GM12878 (cell line): ENCODE measurements around the gene ANO1. TPM values are rescaled to one million over a fixed set of nuclear protein-coding genes. Genes with fewer than 3 reads are reported as not detected.

ENCODE experiments used
- ATAC-seq: fragments of 200-7000 bp; cut with Tn5 transposase; 3 replicates; pipeline ENCODE4 v1.9.1; 2020; ENCODE audit warnings: mild to moderate bottlenecking, moderate library complexity
- BruUV-seq: library from RNA; stranded (reverse); fragments of 400-500 nt; replicated peaks from 2 replicates; lab custom pipeline; 2021; lab: Mats Ljungman, UMichigan
- CTCF ChIA-PET: fragments of 300-600 bp; sonication (Branson Sonifier 250); formaldehyde crosslinking; extraction: SDS; loops from one replicate; lab custom pipeline; 2021; ENCODE audit warnings: inconsistent platforms; lab: Yijun Ruan, JAX
- POLR2A ChIA-PET: fragments of 350-600 bp; formaldehyde crosslinking; extraction: SDS; loops from one replicate; lab custom pipeline; 2021; ENCODE audit warnings: inconsistent platforms; lab: Charles Lee
- RAD21 ChIA-PET: fragments of 300-600 bp; sonication (Branson Sonifier 250); formaldehyde crosslinking; loops from one replicate; lab custom pipeline; 2023; ENCODE audit warnings: antibody characterized with exemption; ENCODE audit not compliant: unreplicated experiment; lab: Charles Lee
- SMC1A ChIA-PET: fragments of 300-600 bp; sonication (Branson Sonifier 250); formaldehyde crosslinking; loops from one replicate; lab custom pipeline; 2023; ENCODE audit not compliant: unreplicated experiment, uncharacterized antibody; lab: Charles Lee
- DNase-seq: peaks from one replicate; pipeline ENCODE4 v3.0.0-alpha.2; 2011; ENCODE audit warnings: low read depth, low spot score
- FAIRE-seq: peaks from 3 replicates; lab custom pipeline; 2011; peaks lifted over from hg19 to GRCh38; lab: Jason Lieb, UNC
- H2AFZ ChIP-seq: 2 replicates; pipeline ENCODE4 v1.6.0; 2011; ENCODE audit warnings: low read depth, low read length, control low read depth; ENCODE audit not compliant: control insufficient read depth
- H3K27ac ChIP-seq: 2 replicates; pipeline ENCODE4 v1.5.1; 2011; ENCODE audit warnings: control low read depth; ENCODE audit not compliant: control insufficient read depth, insufficient read depth
- H3K27me3 ChIP-seq, 2 experiments: replicated peaks in 1 of 2; 2 replicates each; pipeline versions ENCODE4 v1.6.0 to v1.6.1; 2011; ENCODE audit warnings: low read length in 1 of 2; ENCODE audit not compliant: control insufficient read depth in 2 of 2, insufficient read depth in 2 of 2
- H3K36me3 ChIP-seq, 2 experiments: 2 replicates each; pipeline ENCODE4 v1.5.1; 2011; ENCODE audit warnings: low read length in 1 of 2; ENCODE audit not compliant: control insufficient read depth in 2 of 2, insufficient read depth in 2 of 2
- H3K4me1 ChIP-seq: 2 replicates; pipeline ENCODE4 v1.6.1; 2011; ENCODE audit warnings: mild to moderate bottlenecking, low read length, moderate library complexity, mixed read lengths; ENCODE audit not compliant: control insufficient read depth, insufficient read depth
- H3K4me2 ChIP-seq: 2 replicates; pipeline ENCODE4 v1.6.0; 2011; ENCODE audit warnings: control low read depth; ENCODE audit not compliant: control insufficient read depth, insufficient read depth
- H3K4me3 ChIP-seq: fragments of 200-600 bp; sonication (generic); 2 replicates; pipeline ENCODE4 v1.5.1; 2016
- H3K79me2 ChIP-seq: 2 replicates; pipeline ENCODE4 v1.6.0; 2011; ENCODE audit warnings: low read length; ENCODE audit not compliant: control insufficient read depth, insufficient read depth
- H3K9ac ChIP-seq: 2 replicates; pipeline ENCODE4 v1.8.0; 2011; ENCODE audit warnings: low read length, control low read depth, mixed read lengths; ENCODE audit not compliant: control insufficient read depth, insufficient read depth
- H3K9me3 ChIP-seq: replicated peaks from 3 replicates; pipeline ENCODE4 v1.5.1; 2011; ENCODE audit warnings: mild to moderate bottlenecking, low read length; ENCODE audit not compliant: control insufficient read depth, insufficient read depth
- H4K20me1 ChIP-seq: 2 replicates; pipeline ENCODE4 v1.6.0; 2011; ENCODE audit not compliant: control insufficient read depth, insufficient read depth
- BCLAF1 ChIP-seq: fragments of 450-650 bp; IDR thresholded peaks from 2 replicates; pipeline ENCODE4 v1.6.1; 2017; ENCODE audit warnings: antibody characterized with exemption, mild to moderate bottlenecking, moderate library complexity
- BMI1 ChIP-seq: fragments of 450-650 bp; IDR thresholded peaks from 2 replicates; pipeline ENCODE4 v1.6.1; 2016; ENCODE audit warnings: mild to moderate bottlenecking, moderate library complexity, borderline replicate concordance
- RELA ChIP-seq: fragments of 450-650 bp; IDR thresholded peaks from 2 replicates; pipeline ENCODE4 v1.8.0; 2014; ENCODE audit warnings: borderline replicate concordance; ENCODE audit not compliant: partially characterized antibody
- SREBF1 ChIP-seq: IDR thresholded peaks from 2 replicates; pipeline ENCODE4 v1.6.1; 2012; ENCODE audit warnings: mild to moderate bottlenecking, low read length
- WGBS: methylation state at CpG from one replicate; pipeline ENCODE4 v1.1.6; 2016; ENCODE audit warnings: low lambda C conversion rate; ENCODE audit not compliant: insufficient replicate concordance, insufficient coverage; ENCODE audit errors: missing lambda C conversion rate; 5-methylcytosine and 5-hydroxymethylcytosine counted together
- in situ Hi-C: fragments of 300-500 bp; cut with MboI; formaldehyde crosslinking; loops from 9 replicates; pipeline ENCODE4 v1.14.3; 2018; ENCODE audit warnings: mixed read lengths
- intact Hi-C: fragments of 100-400 bp; cut with micrococcal nuclease; formaldehyde crosslinking; loops from one replicate; pipeline ENCODE4 v1.14.2; 2022; ENCODE audit not compliant: unreplicated experiment
- polyA plus RNA-seq, 11 experiments: library from polyadenylated mRNA; depleted of rRNA in 4 of 11; unstranded in 6 of 11; stranded (reverse) in 5 of 11; fragments of >200 nt; fragmentation: Nextera tagmentation in 4 of 11; fragmentation: Illumina TruSeq in 1 of 11; extraction: Ambion mirVana in 4 of 11; extraction: Trizol in 1 of 11; gene quantifications; 1 replicate in 1 of 11; 2 replicates in 10 of 11; pipeline versions ENCODE4 v1.2.1 to v1.2.3, GENCODE V29; 2011 to 2016; ENCODE audit warnings: inconsistent platforms in 2 of 11, missing spikeins in 2 of 11, low read depth in 1 of 11
- total RNA-seq, 4 experiments: library from RNA; depleted of rRNA in 3 of 4; stranded (reverse); fragments of >200 nt in 3 of 4; fragmentation: Illumina TruSeq in 1 of 4; extraction: Trizol in 1 of 4; gene quantifications; 2 replicates each; pipeline versions ENCODE4 v1.2.1 to v1.2.3, GENCODE V29; 2013 to 2021
- TF ChIP-seq, protein P1 (sequence below): fragments of 450-650 bp; IDR thresholded peaks from 2 replicates; pipeline ENCODE4 v1.6.1; 2018; ENCODE audit warnings: borderline replicate concordance, mild to moderate bottlenecking; ENCODE audit not compliant: partially characterized antibody
- TF ChIP-seq, protein P2 (sequence below): IDR thresholded peaks from 2 replicates; pipeline ENCODE4 v1.6.1; 2011; ENCODE audit warnings: mild to moderate bottlenecking, low read depth, low read length, moderate library complexity; ENCODE audit not compliant: insufficient replicate concordance

The ANO1 gene
- total and polyA plus RNA-seq, 10 of the 15 experiments (the other 5 are each of a cell fraction or from before 2014, with no cell fraction given) = 0.01 to 0.38 (median 0.06) TPM; not detected in 7

- no peaks in the 10 kb centered on the region for H3K4me1 ChIP-seq
- ChIA-PET POLR2A (no interaction called here), SMC1A (no interaction called here), CTCF (no interaction called here), RAD21 (no interaction called here)
- 1% methylated on average over 6 of the region's 6 CpGs for WGBS
- H3K36me3 ChIP-seq = no peaks in the 10 kb centered on the region
- FAIRE-seq = no peak
- no peaks in the 10 kb centered on the region for H3K9me3 ChIP-seq
- no peak for DNase-seq
- BruUV-seq = no TSS peak
- H2AFZ ChIP-seq = no peak overlapping the region
- H3K4me2 ChIP-seq = no peak overlapping the region
- H3K4me3 ChIP-seq = no peak overlapping the region
- in situ Hi-C loops = no loop called here
- H3K79me2 ChIP-seq = no peaks in the 10 kb centered on the region
- ATAC-seq = no peak
- no peaks in the 10 kb centered on the region; the same call in 1 of the 2 replicates for H4K20me1 ChIP-seq
- intact Hi-C loops = no loop called here
- no peak overlapping the region for H3K27ac ChIP-seq
- H3K27me3 ChIP-seq = peaks cover 0 to 10% of the 10 kb centered on the region in 2 experiments; a peak in 3 of 4 replicates
- TF ChIP-seq, protein P1, sequence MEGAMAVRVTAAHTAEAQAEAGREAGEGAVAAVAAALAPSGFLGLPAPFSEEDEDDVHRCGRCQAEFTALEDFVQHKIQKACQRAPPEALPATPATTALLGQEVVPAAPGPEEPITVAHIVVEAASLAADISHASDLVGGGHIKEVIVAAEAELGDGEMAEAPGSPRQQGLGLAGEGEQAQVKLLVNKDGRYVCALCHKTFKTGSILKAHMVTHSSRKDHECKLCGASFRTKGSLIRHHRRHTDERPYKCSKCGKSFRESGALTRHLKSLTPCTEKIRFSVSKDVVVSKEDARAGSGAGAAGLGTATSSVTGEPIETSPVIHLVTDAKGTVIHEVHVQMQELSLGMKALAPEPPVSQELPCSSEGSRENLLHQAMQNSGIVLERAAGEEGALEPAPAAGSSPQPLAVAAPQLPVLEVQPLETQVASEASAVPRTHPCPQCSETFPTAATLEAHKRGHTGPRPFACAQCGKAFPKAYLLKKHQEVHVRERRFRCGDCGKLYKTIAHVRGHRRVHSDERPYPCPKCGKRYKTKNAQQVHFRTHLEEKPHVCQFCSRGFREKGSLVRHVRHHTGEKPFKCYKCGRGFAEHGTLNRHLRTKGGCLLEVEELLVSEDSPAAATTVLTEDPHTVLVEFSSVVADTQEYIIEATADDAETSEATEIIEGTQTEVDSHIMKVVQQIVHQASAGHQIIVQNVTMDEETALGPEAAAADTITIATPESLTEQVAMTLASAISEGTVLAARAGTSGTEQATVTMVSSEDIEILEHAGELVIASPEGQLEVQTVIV = no peak
- TF ChIP-seq BCLAF1 = no peak
- TF ChIP-seq SREBF1 = no peak
- no peak for TF ChIP-seq BMI1
- TF ChIP-seq, protein P2, sequence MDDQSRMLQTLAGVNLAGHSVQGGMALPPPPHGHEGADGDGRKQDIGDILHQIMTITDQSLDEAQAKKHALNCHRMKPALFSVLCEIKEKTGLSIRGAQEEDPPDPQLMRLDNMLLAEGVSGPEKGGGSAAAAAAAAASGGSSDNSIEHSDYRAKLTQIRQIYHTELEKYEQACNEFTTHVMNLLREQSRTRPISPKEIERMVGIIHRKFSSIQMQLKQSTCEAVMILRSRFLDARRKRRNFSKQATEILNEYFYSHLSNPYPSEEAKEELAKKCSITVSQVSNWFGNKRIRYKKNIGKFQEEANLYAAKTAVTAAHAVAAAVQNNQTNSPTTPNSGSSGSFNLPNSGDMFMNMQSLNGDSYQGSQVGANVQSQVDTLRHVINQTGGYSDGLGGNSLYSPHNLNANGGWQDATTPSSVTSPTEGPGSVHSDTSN = no peak
- TF ChIP-seq RELA = no peak
- no peak overlapping the region for H3K9ac ChIP-seq
These were observed 54.5 kb downstream of the ANO1 start for GRCh38 chr11:70132641-70133040.
